ENCODE measurements around the gene GALR2.
A peak's percentile ranks its signal among the peaks of the same experiment; 100 is the strongest.
"Not testable (repeated sequence)": the region's sequence is repeated elsewhere in the genome, so short reads cannot be mapped to it uniquely, and the experiment has no call there.

The GALR2 gene

DNA sequence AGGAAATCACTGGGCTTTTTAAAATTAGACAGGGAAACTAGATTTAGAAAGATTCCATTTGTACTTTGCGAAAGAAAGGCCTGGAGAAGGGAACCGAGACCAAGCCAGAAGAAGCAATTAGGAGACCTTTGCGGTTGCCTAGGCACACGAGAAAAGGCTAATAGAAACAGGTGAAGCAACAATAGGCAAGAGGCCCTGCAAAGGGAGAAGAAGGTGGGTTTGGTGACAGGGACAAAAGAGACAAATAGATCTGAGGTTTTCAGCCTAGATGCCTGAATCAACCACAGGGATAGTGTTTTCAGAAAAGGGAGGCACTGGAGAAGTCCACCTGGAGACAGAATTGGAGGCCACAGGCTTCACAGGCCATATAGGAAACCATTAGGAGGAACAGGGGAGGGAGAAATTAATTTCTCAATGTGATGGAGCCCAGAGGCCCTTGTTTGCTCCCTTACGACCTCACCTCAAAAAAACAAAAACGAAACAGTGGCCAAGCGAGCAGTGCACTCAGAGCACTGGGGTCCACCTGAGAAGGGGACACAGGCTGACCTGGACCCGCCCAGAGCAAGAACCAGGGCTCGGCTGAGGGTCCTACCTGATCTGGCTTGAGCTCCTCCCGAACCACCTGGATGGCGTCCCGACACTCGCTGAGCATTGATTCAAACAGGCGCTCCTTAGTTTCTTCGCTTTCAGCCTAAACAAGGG is 24.6 kb upstream of the GALR2 start:
- no peak for DNase-seq (ENCODE audit: low read depth in 2 of 3, low spot score in 2 of 3)

- no peak for DNase-seq (ENCODE audit: low read depth in 2 of 3, low spot score in 2 of 3)
These were observed 23.8 kb upstream of the GALR2 start for GRCh38 chr17:76050538-76051467.

- DNase-seq (ENCODE audit: low read depth in 2 of 3, low spot score in 2 of 3), result no peak
These were observed 23.0 kb upstream of the GALR2 start for GRCh38 chr17:76051561-76051960.

GRCh38 chr17:76053246-76054111 is 21.1 kb upstream of the GALR2 start:
- no peak for DNase-seq (ENCODE audit: low read depth in 2 of 3, low spot score in 2 of 3)

DNA sequence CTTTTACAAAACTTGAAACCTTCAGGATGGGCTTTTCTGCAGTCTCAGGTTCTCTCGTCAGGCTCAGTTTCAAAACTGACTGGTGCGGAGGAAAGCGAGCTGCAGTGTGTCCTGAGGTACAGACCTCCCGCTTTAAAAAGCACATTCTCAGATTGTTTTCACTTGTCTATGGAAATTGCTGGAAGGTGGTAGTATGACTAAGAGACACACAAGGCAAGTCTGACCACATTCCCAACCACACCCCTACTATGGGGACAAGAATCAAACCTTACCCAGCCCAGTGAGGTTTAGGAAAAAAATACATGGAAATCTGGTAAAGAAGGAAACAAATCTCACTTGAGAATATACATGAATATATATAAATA is 20.5 kb upstream of the GALR2 start:
- DNase-seq (ENCODE audit: low read depth in 2 of 3, low spot score in 2 of 3), result no peak

DNA sequence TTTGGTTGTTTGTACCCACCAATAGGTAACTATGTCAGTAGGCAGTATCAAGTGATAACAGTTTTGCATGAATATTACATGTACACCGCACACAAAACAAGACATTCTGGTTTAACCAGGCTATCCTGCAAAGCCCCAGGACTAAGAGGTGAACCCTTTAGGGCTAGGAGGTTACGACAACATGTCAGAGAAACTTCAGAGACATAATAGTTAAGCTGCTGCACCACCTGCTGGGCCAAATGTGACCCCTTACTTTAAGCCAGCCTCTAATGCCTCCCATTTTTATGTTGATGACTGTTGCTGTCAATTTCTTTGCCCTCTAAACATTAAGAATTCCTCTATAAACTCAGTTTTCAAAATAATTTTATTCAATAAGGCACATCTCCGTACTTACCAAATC is 17.7 kb upstream of the GALR2 start:
- DNase-seq (ENCODE audit: low read depth in 2 of 3, low spot score in 2 of 3), result no peak

GRCh38 chr17:76058264-76058663 is 16.3 kb upstream of the GALR2 start:
- not testable (repeated sequence) for DNase-seq (ENCODE audit: low read depth in 2 of 3, low spot score in 2 of 3)

GRCh38 chr17:76063875-76064546 is 10.6 kb upstream of the GALR2 start:
- no peak for DNase-seq (ENCODE audit: low read depth in 2 of 3, low spot score in 2 of 3)

GRCh38 chr17:76065775-76066174 is 8.8 kb upstream of the GALR2 start:
- DNase-seq (ENCODE audit: low read depth in 2 of 3, low spot score in 2 of 3), result no peak

- DNase-seq (ENCODE audit: low read depth in 2 of 3, low spot score in 2 of 3), result no peak
These were observed 2.9 kb upstream of the GALR2 start for GRCh38 chr17:76071531-76072147.

DNA sequence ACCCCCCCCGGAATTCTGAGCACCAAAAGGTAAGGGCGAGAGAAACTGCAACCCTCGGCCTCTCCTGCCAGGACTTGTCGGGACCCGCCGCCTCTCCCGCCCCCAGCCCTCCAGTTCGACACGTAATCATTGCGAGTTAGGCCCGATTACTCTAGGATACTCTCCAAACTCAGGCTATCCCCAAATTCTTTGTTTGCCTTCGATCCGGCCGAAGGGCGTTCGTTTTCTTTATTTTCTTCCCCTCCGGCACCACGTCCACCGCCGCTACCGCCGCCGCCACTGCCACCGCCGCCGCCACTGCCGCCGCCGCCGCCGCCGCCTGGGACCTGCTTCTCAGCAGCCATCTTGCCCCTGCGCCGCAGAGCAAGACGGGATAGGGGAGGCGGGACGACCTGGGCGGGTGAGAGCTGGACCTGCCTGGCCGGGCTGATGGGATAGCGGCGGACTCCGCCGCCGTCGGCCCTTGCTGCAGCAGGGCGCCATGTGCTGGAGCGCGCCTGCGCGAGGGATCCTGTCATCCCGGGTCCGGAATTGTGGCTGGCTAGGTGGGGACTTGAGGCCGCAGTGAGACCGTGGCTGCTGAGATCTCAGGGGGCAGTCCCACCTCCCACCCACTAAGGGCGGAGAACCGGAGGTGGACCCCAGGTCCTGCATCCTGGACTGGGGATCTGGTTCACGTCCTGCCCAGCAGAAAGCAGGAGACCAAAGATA is 2.3 kb upstream of the GALR2 start, which contains the start of gene SRP68:
TSS of gene SRP68 (minus strand) at position 370 of the 711 bp plus-strand sequence. CDS start at position 344, 26 bp downstream.
- DNase-seq (ENCODE audit: low read depth in 2 of 3, low spot score in 2 of 3), result peak; percentile 76 to 77 (median 77)

- DNase-seq (ENCODE audit: low read depth in 2 of 3, low spot score in 2 of 3), result no peak
These were observed 974 bp downstream of the GALR2 start for GRCh38 chr17:76075364-76076145.

DNA sequence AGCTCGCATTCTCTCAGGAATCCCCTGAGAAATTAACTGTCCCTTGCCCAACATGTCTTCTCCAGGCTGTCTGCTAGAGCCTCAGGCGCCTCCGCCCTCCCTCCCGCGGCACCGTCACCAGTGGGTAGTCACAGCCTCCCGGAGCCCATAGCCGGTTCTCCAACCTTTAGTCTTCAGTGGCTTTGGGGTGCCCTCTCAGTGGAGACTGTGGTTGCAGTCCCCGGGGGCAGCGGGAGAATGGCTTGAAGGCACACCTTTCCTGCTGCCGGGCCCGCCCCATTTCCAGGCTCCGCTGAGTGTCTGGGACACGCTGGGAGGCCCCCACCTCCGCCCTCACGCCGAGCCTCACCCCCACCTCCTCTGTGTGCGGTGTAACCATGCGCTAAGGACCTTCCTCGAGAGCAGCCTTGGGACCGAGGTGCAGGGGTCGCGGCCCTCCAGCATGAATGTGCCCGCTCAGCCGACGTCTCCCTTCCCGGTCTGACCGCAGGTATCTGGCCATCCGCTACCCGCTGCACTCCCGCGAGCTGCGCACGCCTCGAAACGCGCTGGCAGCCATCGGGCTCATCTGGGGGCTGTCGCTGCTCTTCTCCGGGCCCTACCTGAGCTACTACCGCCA is 1.7 kb downstream of the GALR2 start:
- DNase-seq (ENCODE audit: low read depth in 2 of 3, low spot score in 2 of 3), result no peak

DNA sequence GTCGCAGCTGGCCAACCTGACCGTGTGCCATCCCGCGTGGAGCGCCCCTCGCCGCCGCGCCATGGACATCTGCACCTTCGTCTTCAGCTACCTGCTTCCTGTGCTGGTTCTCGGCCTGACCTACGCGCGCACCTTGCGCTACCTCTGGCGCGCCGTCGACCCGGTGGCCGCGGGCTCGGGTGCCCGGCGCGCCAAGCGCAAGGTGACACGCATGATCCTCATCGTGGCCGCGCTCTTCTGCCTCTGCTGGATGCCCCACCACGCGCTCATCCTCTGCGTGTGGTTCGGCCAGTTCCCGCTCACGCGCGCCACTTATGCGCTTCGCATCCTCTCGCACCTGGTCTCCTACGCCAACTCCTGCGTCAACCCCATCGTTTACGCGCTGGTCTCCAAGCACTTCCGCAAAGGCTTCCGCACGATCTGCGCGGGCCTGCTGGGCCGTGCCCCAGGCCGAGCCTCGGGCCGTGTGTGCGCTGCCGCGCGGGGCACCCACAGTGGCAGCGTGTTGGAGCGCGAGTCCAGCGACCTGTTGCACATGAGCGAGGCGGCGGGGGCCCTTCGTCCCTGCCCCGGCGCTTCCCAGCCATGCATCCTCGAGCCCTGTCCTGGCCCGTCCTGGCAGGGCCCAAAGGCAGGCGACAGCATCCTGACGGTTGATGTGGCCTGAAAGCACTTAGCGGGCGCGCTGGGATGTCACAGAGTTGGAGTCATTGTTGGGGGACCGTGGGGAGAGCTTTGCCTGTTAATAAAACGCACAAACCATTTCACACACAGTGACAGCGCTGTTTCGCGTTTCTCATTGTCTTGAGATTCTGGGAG is 2.4 kb downstream of the GALR2 start:
- no peak for DNase-seq (ENCODE audit: low read depth in 2 of 3, low spot score in 2 of 3)

DNA sequence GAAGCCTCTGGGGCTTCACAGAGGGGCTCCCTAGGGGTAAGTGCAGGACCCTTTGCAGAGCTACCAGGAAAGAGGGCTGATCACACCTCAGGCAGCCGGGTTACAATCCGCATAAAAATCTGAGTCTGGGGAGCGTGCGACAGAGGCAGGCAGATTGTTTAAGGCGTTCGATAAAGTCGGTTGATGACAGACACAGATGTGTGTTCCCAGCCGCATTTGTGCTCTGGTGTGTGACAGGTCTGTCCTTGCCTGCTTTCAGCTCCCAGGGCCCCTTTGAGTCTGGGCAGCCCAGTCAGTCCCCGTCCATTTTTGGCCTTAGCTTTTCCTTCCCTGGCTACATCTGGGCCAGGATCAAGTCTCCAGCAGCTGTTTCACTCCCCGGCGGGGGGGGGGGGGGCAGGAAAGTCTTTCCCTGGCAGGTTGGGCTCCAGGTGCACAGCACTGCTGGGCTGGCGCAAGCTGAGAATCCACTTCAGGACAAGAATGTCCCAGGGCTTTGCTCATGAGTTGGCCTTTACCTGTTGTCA is 3.1 kb downstream of the GALR2 start:
- no peak for DNase-seq (ENCODE audit: low read depth in 2 of 3, low spot score in 2 of 3)

DNA sequence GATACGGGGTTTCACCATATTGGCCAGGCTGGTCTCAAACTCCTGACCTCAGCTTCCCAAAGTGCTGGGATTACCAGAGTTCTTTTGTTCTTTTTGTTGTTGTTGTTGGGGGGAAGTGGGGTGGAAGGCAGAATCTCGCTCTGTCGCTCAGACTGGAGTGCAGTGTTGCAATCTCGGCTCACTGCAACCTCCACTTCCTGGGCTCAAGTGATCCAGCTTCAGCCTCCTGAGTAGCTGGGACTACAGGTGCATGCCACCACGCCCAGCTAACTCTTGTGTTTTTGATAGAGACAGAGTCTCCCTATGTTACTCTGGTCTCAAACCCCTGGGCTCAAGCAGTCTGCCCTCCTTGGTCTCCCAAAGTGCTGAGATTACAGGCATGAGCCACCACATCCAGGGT is 3.8 kb downstream of the GALR2 start:
- not testable (repeated sequence) for DNase-seq (ENCODE audit: low read depth in 2 of 3, low spot score in 2 of 3)

GRCh38 chr17:76078860-76079534 is 4.4 kb downstream of the GALR2 start, which contains the start of gene ZACN:
Gene ZACN, plus strand, starts transcription at chr17:76079182. Its CDS starts 83 bp downstream, at chr17:76079265.
- DNase-seq (ENCODE audit: low read depth in 2 of 3, low spot score in 2 of 3), result no peak

Measured in activated CD8-positive, alpha-beta memory T cell treated with anti-CD3 and anti-CD28 coated beads for 48 hours (primary cell).